Erythroblast (primary cell): Measurements from ENCODE around the gene GGTLC1.

ENCODE experiments used
- DNase-seq, 2 experiments: peaks; one replicate each; lab custom pipeline; 2025; lab: John Stamatoyannopoulos, UW
- GATA1 ChIP-seq: IDR thresholded peaks from 2 replicates; pipeline ENCODE4 v1.6.1; 2011; ENCODE audit warnings: low read depth, mild to moderate bottlenecking, control low read depth, low read length, moderate library complexity
- POLR2A ChIP-seq: IDR thresholded peaks from 2 replicates; pipeline ENCODE4 v1.6.1; 2011; ENCODE audit warnings: mild to moderate bottlenecking, low read length

Gene GGTLC1

DNA sequence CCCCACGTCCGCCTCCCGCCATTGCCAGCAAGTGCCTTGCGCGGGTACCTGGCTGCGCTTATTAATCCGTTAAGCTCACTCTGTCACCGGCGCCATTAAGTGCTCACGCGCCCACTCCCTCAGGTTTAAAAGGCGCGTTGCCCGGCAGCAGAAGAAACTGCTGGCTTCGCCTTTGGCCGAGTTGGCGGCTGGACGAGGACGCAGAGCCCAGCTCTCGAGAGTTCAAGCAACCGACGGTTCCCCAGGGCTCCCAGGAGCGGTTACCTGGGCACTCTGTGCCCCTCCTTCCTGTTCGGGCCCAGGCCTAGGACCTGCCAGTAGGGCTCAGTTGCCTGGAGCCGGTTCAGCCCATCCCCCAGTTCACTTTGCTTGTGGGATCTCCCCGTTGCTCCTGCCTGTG is at the start of gene GGTLC1:
GGTLC1 (minus strand) TSS at position 219 of the 400 bp plus-strand sequence. CDS start 2,168 bp downstream, outside the sequence.
- no peak for DNase-seq
- TF ChIP-seq GATA1, result no peak
- no peak for TF ChIP-seq POLR2A

DNA sequence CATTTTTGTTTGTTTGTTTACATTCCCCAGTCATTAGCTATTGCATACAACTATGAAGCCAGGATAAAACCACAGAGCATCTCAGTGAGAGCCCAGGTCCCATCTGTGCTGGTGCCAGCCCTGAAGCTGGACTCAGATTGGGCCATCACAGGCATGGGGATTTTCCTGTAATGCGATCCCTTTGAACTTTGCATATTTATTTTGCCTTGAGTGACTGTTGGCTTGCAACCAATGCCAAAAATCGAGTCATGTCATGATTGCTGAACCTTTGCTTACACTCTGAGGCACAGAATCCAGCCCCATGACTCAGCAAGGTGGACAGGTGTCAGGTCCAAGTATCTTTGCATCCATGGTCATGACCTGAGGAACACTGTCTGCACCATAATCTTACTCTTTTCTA is 46.2 kb upstream of the GGTLC1 start:
- TF ChIP-seq POLR2A, result no peak
- no peak for TF ChIP-seq GATA1
- no peak for DNase-seq

DNA sequence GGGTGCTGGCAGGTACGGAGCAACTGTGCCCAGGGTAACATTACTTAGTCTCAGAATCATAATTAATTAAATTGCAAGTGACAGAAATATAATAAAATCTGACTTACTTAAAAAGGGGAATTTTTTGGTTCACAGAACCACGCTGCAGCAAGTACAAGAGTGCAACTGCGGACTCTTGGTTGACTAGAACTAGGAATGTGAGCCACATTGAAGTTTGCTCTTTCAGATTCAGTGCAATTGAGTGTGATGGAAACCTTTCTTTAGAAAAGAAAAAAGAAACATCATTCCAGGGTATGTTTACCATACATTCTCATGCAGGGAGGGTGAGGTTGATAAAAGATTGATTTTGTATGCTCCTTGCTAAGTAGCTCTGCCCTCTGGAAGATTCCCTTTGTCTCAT is 45.0 kb upstream of the GGTLC1 start:
- TF ChIP-seq GATA1, result no peak
- no peak for TF ChIP-seq POLR2A
- DNase-seq, result no peak

DNA sequence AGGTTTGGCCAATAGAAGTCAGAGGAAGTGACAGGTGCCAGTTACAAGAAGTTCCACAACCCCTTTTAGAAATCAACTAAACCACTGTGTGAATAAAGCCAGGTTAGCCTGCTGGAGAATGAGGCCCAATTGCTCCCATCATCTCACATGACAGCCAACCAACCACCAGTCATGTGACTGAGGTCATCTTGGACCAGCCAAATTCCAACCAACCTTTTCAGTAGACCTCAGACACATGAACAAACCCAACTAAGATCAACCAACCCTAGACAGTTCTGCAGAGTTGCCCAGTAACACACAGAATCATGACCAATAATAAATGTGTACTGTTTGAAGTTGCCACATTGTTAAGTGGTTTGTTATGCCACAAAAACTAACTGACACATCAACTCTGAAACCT is 44.6 kb upstream of the GGTLC1 start:
- no peak for DNase-seq
- no peak for TF ChIP-seq POLR2A
- no peak for TF ChIP-seq GATA1

DNA sequence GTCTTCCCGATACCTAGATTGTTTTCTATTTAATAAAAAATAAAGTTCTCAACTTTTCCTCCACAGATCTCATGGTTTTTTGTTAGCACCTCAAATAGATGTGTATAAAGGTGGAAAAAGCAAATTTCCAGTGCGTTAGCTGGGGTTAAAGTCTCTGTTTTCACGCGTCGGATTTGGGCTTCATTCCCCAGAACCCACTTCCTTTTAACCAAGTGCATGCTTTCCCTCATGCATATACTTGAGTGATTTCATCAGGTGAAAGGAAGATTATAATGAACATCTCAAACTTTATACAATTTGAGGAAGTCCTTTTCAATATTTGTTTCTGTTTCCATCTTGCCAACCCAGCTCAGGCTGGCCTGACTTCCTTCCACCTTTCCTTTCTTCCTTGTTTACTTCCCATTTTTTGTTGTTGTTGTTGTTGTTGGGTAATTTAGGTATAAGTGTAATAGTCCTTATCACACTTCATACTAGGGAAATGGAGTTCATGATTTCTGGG is 43.9 kb upstream of the GGTLC1 start:
- no peak for TF ChIP-seq GATA1
- no peak for TF ChIP-seq POLR2A
- no peak for DNase-seq

DNA sequence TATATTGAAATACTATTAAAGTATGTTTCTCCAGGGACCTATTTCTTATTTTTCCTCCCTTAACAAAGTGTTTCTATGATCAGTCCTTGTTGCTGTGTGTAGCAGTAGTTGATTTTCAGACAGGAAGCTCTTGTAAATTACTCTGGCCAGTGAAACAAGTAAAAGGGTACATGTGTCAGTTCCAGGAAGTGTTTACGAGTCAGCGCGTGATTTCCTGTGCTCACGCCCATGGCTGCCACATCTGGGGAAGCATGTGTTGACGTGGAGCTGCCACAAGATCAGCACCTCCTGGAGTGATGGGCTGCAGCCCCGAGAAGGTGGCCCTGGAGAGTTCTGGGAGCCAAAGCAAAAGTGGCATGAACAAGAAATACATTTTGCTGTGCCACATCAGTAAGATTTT is 38.6 kb upstream of the GGTLC1 start:
- TF ChIP-seq POLR2A, result no peak
- TF ChIP-seq GATA1, result no peak
- DNase-seq, result no peak

DNA sequence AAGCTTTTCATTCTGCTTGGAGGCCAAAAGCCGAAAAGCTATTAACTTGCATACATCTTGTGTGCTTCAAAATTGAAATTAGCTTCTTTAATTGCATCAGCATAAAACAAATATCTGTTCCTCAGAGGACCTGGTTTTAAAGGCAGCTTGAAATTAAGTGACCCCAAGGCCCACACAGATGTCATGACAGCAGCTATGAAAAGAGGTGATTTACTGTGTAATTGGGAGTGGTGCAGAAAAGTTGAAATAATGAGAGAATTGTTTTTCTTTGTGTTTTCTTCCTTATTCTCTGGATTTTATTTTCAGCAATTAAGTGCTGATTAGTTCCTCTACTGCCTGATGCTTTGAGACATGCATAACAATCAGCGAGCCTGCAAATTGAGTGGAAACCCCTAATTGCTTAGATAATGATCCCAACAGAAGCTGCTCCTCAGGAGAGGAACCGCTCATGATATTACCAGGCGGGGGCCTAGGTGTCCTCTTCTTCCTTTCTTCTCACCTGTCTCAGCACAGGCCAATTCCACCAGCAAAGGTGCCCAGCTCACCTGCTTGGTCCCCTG is 34.1 kb upstream of the GGTLC1 start:
- DNase-seq, result no peak
- no peak for TF ChIP-seq GATA1

DNA sequence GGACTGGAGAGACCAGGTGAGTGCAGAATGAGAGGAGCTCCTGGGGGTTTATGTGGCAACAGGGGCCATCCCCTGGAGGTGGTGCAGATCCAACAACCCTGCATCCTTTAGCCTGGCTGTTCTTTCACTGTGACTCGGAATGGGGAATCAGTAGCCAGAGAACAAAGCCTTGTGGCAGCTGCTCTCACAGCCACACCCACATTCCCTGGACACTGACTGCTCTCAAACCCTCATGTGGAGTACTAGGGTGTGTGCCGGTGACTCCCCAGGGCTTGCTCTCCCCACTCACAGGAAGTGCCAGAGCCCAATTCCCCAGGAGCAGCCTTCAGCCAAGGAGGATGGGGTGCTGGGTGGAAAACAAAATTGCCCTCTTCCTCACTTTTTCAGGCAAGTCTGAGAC is 30.2 kb upstream of the GGTLC1 start:
- DNase-seq, result no peak
- TF ChIP-seq GATA1 (no peak), POLR2A (no peak)

DNA sequence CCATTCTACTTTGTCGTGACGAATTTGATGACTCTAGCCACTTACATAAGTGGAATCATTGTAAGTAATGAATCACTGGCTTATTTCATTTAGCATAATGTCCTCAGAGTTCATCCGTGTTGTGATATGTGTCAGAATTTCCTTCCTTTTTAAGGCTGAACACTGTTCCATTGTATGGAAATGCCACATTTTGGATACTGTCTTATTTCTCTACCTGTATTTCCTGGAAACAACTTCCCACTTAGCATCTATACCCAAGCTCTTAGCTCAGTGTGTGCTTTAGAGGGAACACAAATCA is 28.8 kb upstream of the GGTLC1 start:
- DNase-seq, result no peak
- TF ChIP-seq POLR2A (no peak), GATA1 (no peak)

DNA sequence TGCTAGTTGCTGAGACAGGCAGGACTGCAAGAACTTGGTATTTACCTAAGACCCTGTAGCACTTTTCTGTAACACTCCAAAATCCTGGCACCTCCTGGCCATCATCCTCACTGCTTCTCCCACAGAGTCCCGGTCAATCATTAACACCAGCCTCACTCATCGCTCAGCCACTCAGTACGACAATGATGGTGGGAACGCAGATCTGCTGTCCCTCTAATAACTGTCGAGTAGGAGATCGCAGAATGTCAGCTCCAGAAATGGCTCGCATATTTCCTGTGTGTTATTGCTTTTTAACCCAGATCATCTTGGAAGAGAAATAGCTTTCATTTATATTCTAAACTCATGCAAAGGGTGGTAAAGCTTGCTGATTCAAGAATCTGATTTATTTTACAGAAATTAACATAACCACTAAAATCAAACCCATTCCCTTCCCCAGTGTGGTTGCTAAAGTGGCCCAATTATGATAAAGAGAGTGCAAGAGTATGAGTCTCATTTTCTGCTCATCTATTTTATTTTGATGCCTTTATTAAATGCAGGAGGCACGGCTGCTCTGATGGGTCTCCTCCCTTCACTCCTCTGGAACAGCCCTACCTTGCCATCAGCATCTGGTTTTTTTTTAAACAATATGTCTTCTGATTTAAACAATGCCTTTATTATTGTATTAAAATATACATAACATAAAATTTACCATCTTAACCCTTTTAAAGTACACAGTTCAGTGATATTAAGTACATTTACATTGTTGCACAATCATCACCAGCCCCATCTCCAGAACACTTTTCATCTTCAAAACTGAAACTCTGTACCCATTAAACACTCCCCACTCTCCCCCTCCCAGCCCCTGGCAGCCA is 28.3 kb upstream of the GGTLC1 start:
- DNase-seq, result no peak
- TF ChIP-seq POLR2A, result no peak
- no peak for TF ChIP-seq GATA1

DNA sequence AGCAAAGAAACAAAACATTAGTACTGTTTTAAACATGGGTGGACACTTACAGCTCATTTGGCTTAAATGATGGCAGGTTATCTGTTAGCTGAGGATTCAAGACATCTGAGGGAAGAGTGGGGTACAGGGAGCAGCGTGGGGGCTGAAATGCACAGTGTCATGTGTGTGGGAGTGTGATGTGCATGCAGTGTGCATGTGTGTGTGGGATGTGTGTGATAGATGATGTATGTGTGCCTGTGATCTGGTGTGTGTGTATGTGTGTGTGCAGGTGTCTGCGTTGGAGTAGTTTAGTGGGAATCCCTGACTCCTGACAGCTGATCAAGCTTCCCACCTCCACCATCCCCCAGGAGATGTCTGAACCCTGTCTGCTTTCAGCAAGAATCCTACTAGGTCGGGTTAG is 25.4 kb upstream of the GGTLC1 start:
- TF ChIP-seq GATA1 (no peak), POLR2A (no peak)
- no peak for DNase-seq

DNA sequence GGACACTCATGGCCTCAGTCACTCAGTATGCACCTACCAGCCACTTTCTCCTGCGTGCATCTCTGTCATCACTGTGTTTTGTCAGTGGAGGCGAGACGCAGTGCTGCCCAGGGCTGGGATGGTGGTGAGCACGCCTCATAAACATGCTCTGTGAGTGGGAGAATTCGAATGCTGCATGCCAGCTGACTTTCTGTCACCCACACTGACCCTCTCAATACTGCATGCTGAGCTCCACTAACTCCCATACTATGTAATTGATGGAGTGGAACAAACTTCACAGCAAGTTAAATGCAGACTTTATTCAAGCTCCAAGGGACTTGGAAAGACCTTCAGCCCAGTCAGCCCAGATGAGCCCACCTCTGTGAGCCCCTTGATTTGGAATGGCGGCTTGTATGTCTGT is 22.7 kb upstream of the GGTLC1 start:
- no peak for DNase-seq
- TF ChIP-seq POLR2A (no peak), GATA1 (no peak)

DNA sequence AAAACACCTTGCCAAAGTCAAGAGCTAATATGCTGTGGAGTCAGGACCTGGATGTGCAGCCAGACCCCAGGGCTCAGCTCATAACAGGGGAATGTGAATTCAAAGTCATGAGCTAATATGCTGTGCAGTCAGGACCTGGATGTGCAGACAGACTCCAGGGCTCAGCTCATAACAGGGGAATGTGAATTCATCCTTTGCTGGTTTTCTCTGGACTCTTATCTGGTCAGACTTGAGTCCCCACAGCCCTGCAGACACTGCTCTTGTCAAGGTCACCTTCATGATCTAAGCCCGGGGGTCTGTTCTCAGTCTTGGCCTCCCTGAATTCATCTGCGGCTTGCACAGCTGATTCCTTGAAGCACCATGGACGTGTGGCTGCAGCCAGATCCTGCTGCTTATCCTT is 19.2 kb upstream of the GGTLC1 start:
- DNase-seq, result no peak
- TF ChIP-seq GATA1, result no peak
- TF ChIP-seq POLR2A, result no peak

DNA sequence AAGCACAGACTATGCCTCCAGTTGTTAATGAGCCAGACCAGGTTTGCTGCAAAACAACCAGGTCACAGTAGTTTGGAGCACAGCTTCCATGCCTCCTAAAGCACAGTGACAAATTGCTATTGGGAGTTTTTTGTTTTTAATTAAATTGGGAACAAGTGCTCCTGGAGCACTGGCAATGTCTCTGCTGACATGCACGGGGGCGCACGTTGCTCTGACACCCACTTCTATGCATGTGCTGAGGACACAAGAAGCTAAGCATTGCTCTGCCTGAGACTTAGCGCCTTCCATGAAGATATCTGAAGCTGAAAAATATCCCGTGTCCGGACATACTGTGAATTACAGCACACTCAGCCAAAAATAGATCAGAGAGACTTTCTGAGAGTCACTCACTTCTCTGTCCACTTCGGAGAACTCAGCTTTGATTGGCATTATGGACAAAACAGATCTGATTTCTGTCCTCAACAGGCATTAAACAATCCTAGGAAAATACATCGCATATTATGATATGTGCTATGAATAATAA is 18.6 kb upstream of the GGTLC1 start:
- DNase-seq, result no peak
- TF ChIP-seq POLR2A (no peak), GATA1 (no peak)

DNA sequence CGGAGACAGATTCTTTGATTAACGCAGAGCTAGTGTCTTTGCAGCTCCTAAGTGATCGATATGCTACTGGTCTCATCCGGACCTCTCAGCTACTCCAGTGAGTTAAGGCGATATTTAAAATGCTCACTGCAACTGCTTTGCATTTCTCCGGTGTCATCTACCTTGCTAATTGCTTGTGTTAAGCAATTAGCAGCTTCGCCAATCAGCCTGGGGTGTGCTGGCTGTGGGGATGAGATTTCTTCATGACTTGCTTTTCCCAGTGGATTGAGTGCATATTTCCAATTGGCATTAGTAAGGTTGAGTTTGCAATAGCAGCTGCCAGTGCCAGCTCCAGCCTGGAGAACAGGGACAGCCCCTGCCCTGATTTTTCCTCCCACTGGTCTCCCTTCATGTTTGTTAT is 18.0 kb upstream of the GGTLC1 start:
- TF ChIP-seq POLR2A, result no peak
- TF ChIP-seq GATA1, result no peak
- no peak for DNase-seq
